ENCODE results near the gene BAG5.

BAG5 gene

GRCh38 chr14:103509864-103510723 is 52.4 kb downstream of the BAG5 start:
- TF ChIP-seq, protein P1, sequence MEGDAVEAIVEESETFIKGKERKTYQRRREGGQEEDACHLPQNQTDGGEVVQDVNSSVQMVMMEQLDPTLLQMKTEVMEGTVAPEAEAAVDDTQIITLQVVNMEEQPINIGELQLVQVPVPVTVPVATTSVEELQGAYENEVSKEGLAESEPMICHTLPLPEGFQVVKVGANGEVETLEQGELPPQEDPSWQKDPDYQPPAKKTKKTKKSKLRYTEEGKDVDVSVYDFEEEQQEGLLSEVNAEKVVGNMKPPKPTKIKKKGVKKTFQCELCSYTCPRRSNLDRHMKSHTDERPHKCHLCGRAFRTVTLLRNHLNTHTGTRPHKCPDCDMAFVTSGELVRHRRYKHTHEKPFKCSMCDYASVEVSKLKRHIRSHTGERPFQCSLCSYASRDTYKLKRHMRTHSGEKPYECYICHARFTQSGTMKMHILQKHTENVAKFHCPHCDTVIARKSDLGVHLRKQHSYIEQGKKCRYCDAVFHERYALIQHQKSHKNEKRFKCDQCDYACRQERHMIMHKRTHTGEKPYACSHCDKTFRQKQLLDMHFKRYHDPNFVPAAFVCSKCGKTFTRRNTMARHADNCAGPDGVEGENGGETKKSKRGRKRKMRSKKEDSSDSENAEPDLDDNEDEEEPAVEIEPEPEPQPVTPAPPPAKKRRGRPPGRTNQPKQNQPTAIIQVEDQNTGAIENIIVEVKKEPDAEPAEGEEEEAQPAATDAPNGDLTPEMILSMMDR (conservative IDR thresholded peaks at IDR 0.05), result no peak
- no peak for TF ChIP-seq ZFX (IDR thresholded peaks at IDR 0.05)
- no peak overlapping the region for H3K27ac ChIP-seq

DNA sequence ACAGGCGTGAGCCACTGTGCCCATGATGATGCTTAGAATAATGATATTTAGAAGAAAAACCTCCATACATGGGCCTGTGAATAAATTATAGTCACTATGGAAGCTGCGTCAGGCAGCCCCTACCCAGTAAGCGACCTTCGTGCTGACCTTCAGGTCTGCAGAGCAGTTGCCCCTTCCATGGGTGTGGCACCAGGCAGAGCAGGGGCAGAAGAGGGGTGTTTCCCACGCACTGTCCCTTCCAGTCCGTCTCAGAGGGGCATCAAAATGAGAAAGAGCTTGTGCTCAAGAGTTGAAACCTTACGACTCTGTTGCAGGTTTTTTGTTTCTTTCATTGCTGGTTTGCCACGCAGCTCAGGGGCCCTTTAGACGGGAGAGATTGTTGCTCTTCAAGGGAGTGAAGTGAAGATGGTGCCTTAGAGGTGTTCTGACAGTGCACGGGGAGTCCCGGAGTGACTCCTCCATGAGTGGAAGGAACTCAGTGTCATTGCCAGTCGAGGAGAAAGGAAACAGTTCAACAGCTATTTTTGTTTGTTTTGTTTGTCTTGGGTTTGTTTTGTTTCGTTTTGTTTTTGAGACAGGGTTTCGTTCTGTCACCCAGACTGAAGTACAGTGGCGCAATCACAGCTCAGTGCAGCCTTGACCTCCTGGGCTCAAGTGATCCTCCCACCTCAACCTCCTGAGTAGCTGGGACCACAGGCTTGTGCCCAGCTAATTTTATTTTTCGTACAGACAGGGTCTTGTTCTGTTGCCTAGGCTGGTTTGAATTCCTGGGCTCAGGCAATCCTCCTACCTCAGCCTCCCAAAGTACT is 53.7 kb downstream of the BAG5 start:
- TF ChIP-seq, protein P1 (conservative IDR thresholded peaks at IDR 0.05), result no peak
- TF ChIP-seq ZFX (IDR thresholded peaks at IDR 0.05), result no peak
- no peak overlapping the region for H3K27ac ChIP-seq

DNA sequence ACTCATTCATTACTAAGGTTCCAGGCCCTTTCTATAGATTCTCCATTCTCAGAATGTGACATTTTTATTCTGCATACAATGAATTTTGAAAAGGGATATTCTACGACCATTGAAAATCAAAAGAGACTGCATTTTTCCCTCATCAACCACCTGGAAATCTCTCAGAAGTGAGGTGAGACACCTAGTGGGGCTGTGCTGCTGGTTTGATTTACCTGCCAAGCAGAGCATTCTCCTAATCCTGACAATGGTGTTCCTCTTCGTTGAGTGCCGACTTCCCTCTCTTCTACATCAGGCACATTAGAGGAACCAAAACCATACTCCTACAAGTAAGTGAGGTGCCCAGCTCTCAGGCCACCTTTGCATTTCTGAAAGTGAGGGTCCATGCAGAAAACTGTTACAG is 54.7 kb downstream of the BAG5 start:
- TF ChIP-seq, protein P1 (conservative IDR thresholded peaks at IDR 0.05), result no peak
- no peak for TF ChIP-seq ZFX (IDR thresholded peaks at IDR 0.05)
- H3K27ac ChIP-seq, result no peak overlapping the region
